CD14-positive monocyte (primary cell): Measurements from ENCODE around the gene SIX1. TPM values are rescaled to one million over a fixed set of nuclear protein-coding genes. Genes with fewer than 3 reads are reported as not detected.

Experiments used
- DNase-seq, 3 donors: peaks; one replicate each; pipeline ENCODE4 v3.0.0-alpha.2; 2011 to 2022
- H2AFZ ChIP-seq: 2 replicates; pipeline ENCODE4 v1.6.0; 2012; ENCODE audit warnings: mild to moderate bottlenecking, low read depth, low read length, inconsistent platforms; ENCODE audit not compliant: insufficient read depth, poor library complexity, severe bottlenecking
- H3K27ac ChIP-seq, 2 donors: 1 replicate in 1 of 2; 2 replicates in 1 of 2; pipeline ENCODE4 v1.5.1; 2012 to 2013; ENCODE audit warnings: low read length in 2 of 2, control low read depth in 1 of 2, inconsistent platforms in 1 of 2, low read depth in 1 of 2, mild to moderate bottlenecking in 1 of 2
- H3K27me3 ChIP-seq, 2 donors: one replicate each; pipeline versions ENCODE4 v1.6.0 to v1.6.1; 2011 to 2013; ENCODE audit warnings: low read length in 2 of 2; ENCODE audit not compliant: control insufficient read depth in 2 of 2, insufficient read depth in 2 of 2
- H3K36me3 ChIP-seq, 2 donors: replicated peaks in 1 of 2; 1 replicate in 1 of 2; 2 replicates in 1 of 2; pipeline versions ENCODE4 v1.5.1 to v1.6.1; 2012 to 2013; ENCODE audit warnings: low read length in 2 of 2, control low read depth in 1 of 2, inconsistent platforms in 1 of 2, mild to moderate bottlenecking in 1 of 2; ENCODE audit not compliant: insufficient read depth in 2 of 2, control insufficient read depth in 1 of 2
- H3K4me1 ChIP-seq, 2 donors: 1 replicate in 1 of 2; 2 replicates in 1 of 2; pipeline versions ENCODE4 v1.5.1 to v1.6.1; 2012 to 2013; ENCODE audit warnings: low read length in 2 of 2, control low read depth in 1 of 2, inconsistent platforms in 1 of 2, mild to moderate bottlenecking in 1 of 2, moderate library complexity in 1 of 2; ENCODE audit not compliant: insufficient read depth in 2 of 2, control insufficient read depth in 1 of 2
- H3K4me2 ChIP-seq: replicated peaks from 2 replicates; pipeline ENCODE3; 2012; ENCODE audit warnings: low read length, moderate library complexity, mild to moderate bottlenecking; ENCODE audit not compliant: poor library complexity, severe bottlenecking; ENCODE audit errors: extremely low read depth
- H3K4me3 ChIP-seq, 3 experiments: fragments of 200-600 bp in 1 of 3; sonication (generic) in 1 of 3; replicated peaks in 1 of 3; 1 replicate in 2 of 3; 2 replicates in 1 of 3; pipeline ENCODE4 v1.5.1; 2011 to 2013; ENCODE audit warnings: low read length in 3 of 3, mild to moderate bottlenecking in 3 of 3, control low read depth in 2 of 3, low read depth in 2 of 3, inconsistent platforms in 1 of 3, moderate library complexity in 1 of 3
- H3K79me2 ChIP-seq: 2 replicates; pipeline ENCODE4 v1.6.0; 2012; ENCODE audit warnings: mild to moderate bottlenecking, control low read depth, inconsistent platforms, low read length, moderate library complexity; ENCODE audit not compliant: insufficient read depth
- H3K9ac ChIP-seq: 2 replicates; pipeline ENCODE4 v1.6.0; 2017; ENCODE audit warnings: low read length, mild to moderate bottlenecking; ENCODE audit not compliant: insufficient read depth, poor library complexity, severe bottlenecking
- H3K9me3 ChIP-seq, 2 donors: replicated peaks in 1 of 2; 1 replicate in 1 of 2; 2 replicates in 1 of 2; pipeline versions ENCODE4 v1.5.1 to v1.6.1; 2012 to 2013; ENCODE audit warnings: low read length in 2 of 2, control low read depth in 1 of 2; ENCODE audit not compliant: control insufficient read depth in 1 of 2, insufficient read depth in 1 of 2
- H4K20me1 ChIP-seq: 2 replicates; pipeline ENCODE4 v1.6.0; 2012; ENCODE audit warnings: mild to moderate bottlenecking, low read length, control low read depth, moderate library complexity; ENCODE audit not compliant: insufficient read depth
- H3K27ac Mint-ChIP-seq, 7 donors: one replicate each; pipeline ENCODE4 v1.8.0; 2020; ENCODE audit warnings: mild to moderate bottlenecking in 7 of 7, mixed read lengths in 7 of 7, moderate library complexity in 6 of 7, inconsistent platforms in 2 of 7
- H3K27me3 Mint-ChIP-seq, 3 donors: one replicate each; pipeline ENCODE4 v1.8.0; 2021 to 2022; ENCODE audit warnings: low read depth in 3 of 3, mild to moderate bottlenecking in 3 of 3, mixed read lengths in 3 of 3, moderate library complexity in 3 of 3, inconsistent platforms in 1 of 3
- H3K36me3 Mint-ChIP-seq, 2 donors: one replicate each; pipeline ENCODE4 v1.8.0; 2020; ENCODE audit warnings: mixed read lengths in 2 of 2, inconsistent platforms in 1 of 2, mild to moderate bottlenecking in 1 of 2
- H3K4me1 Mint-ChIP-seq: one replicate; pipeline ENCODE4 v1.8.0; 2020; ENCODE audit warnings: mild to moderate bottlenecking, mixed read lengths
- H3K4me3 Mint-ChIP-seq, 2 donors: one replicate each; pipeline ENCODE4 v1.8.0; 2020; ENCODE audit warnings: mild to moderate bottlenecking in 2 of 2, mixed read lengths in 2 of 2, moderate library complexity in 1 of 2
- H3K9me3 Mint-ChIP-seq, 7 donors: one replicate each; pipeline ENCODE4 v1.8.0; 2020 to 2022; ENCODE audit warnings: mixed read lengths in 7 of 7, mild to moderate bottlenecking in 6 of 7, moderate library complexity in 6 of 7, inconsistent platforms in 2 of 7
- WGBS: methylation state at CpG from one replicate; pipeline ENCODE4 v1.1.5; 2013; ENCODE audit warnings: missing lambda C conversion rate; ENCODE audit not compliant: insufficient coverage; 5-methylcytosine and 5-hydroxymethylcytosine counted together
- intact Hi-C, 2 donors: fragments of 100-400 bp; cut with micrococcal nuclease; formaldehyde crosslinking; loops; one replicate each; pipeline versions ENCODE4 v1.15.0 to v1.15.1; 2023
- polyA plus RNA-seq, 3 donors: library from polyadenylated mRNA; depleted of rRNA in 1 of 3; unstranded in 2 of 3; stranded (reverse) in 1 of 3; fragments of 300-500 nt in 2 of 3; fragments of >200 nt in 1 of 3; fragmentation: Illumina TruSeq in 2 of 3; gene quantifications; 1 replicate in 2 of 3; 2 replicates in 1 of 3; pipeline ENCODE4 v1.2.3, GENCODE V29; 2012 to 2021
- TF ChIP-seq, protein P1 (sequence below): fragments of 200-600 bp; IDR thresholded peaks from one replicate; pipeline ENCODE4 v1.8.0; 2022; ENCODE audit warnings: antibody characterized with exemption, mild to moderate bottlenecking

Gene SIX1
- polyA plus RNA-seq, 3 donors = not detected

DNA sequence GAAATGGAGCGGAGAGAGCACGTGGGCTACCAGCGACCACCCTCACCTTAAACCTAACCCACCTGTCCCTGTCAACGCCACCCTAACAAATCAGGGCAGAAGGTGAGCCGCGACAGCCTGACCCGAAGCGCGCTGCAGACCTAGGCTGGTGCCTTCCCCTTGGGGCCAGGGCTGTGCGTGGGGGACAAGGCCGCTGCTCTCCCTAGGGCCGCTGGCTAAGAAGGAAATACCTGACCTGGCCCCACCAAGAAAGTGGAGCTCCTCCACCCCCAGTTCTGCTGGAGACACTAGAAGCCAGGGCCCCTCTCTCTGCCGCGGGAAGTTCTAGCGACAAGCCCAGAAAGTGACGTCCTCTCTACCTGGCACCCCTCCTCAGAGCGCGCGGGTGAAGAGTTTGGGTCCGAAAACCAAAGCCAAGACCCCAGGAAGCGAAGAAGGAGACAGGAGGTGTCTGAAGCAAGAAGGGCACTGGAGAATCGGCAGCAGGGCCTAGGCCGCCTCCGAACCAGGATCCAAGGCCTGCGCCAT is 7.5 kb downstream of the SIX1 start:
- Histone ChIP-seq H3K9ac (no peak overlapping the region), H3K9me3 (peaks cover 3 to 44% of the 10 kb centered on the region in 2 donors), H3K4me3 (no peak overlapping the region), H4K20me1 (no peaks in the 10 kb centered on the region), H2AFZ (no peak overlapping the region), H3K4me1 (peaks cover 10 to 24% of the 10 kb centered on the region in 2 donors), H3K27ac (no peak overlapping the region), H3K27me3 (peaks cover 90 to 100% of the 10 kb centered on the region in 2 donors), H3K36me3 (no peaks in the 10 kb centered on the region), H3K79me2 (no peaks in the 10 kb centered on the region), H3K4me2 (no peak overlapping the region)
- Mint-ChIP-seq H3K27ac (peak overlapping the region in 1 of 7 donors; percentile 40), H3K9me3 (peaks cover 0 to 34% (median 11%) of the 10 kb centered on the region in 7 donors), H3K36me3 (peaks cover 2 to 14% of the 10 kb centered on the region in 2 donors), H3K4me1 (peaks cover 21% of the 10 kb centered on the region), H3K4me3 (peak overlapping the region in 1 of 2 donors; percentile 76), H3K27me3 (peaks cover 95 to 98% (median 96%) of the 10 kb centered on the region in 3 donors)
- WGBS = 10% methylated on average over 23 of the region's 25 CpGs
- no peak for DNase-seq
- intact Hi-C loops = no loop called here
- TF ChIP-seq, protein P1, sequence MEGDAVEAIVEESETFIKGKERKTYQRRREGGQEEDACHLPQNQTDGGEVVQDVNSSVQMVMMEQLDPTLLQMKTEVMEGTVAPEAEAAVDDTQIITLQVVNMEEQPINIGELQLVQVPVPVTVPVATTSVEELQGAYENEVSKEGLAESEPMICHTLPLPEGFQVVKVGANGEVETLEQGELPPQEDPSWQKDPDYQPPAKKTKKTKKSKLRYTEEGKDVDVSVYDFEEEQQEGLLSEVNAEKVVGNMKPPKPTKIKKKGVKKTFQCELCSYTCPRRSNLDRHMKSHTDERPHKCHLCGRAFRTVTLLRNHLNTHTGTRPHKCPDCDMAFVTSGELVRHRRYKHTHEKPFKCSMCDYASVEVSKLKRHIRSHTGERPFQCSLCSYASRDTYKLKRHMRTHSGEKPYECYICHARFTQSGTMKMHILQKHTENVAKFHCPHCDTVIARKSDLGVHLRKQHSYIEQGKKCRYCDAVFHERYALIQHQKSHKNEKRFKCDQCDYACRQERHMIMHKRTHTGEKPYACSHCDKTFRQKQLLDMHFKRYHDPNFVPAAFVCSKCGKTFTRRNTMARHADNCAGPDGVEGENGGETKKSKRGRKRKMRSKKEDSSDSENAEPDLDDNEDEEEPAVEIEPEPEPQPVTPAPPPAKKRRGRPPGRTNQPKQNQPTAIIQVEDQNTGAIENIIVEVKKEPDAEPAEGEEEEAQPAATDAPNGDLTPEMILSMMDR = no peak

DNA sequence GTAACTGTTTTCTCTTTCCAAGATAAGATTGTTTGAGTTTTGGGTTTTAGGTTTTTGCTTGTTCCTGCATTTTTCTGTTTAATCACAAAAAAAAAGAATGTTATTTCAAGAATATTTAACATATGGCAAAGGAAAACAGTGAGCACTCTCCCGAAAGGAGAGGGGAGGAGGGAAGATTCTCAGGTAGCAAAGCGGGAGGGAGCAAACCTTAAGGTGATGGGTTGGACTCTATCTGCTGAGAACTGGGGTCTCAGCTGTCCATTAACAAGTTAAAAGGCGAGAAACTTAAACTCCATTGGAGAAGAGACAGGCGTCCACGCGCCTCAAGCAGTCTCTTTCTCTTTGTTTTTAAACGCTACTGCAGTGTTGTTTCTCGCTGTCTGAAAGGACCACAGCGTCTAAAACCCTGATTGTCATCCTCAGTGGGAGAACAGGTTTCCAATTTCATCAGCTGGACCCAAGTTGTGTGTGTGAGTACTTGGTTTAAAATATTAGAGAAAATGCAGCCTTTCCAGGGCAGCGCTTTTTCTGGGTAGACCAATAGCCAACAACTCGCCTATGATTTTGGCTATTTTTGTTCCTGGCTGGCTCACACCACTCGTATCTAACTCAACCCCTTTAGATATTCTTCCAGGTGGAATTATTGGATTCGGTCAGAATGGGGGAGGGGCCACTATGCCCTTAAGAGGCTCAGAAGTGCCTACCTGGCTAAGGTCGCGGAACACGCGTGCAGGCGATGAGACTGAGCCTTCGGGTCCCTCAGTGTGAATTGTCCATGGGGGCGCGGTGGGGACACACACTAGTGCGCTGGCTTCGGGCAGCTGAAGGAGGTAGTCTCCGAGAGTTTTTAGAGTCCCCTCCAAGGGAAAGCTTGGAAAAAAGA is 8.2 kb downstream of the SIX1 start:
- H3K27me3 ChIP-seq = peaks cover 91 to 100% of the 10 kb centered on the region in 2 donors
- H3K9me3 Mint-ChIP-seq = peaks cover 0 to 29% (median 9%) of the 10 kb centered on the region in 7 donors
- intact Hi-C loops = no loop called here

More for the DNA sequence above, 8.2 kb downstream of the SIX1 start:
- no peak for DNase-seq
- Histone ChIP-seq H3K4me2 (no peak overlapping the region), H3K36me3 (no peaks in the 10 kb centered on the region), H3K4me3 (no peak overlapping the region), H3K79me2 (no peaks in the 10 kb centered on the region), H2AFZ (no peak overlapping the region), H3K27ac (no peak overlapping the region), H3K4me1 (peaks cover 9 to 22% of the 10 kb centered on the region in 2 donors), H3K9ac (no peak overlapping the region), H3K9me3 (peaks cover 3 to 46% of the 10 kb centered on the region in 2 donors), H4K20me1 (no peaks in the 10 kb centered on the region)
- Mint-ChIP-seq H3K4me3 (peak overlapping the region in 1 of 2 donors; percentile 76), H3K27me3 (peaks cover 95 to 99% (median 96%) of the 10 kb centered on the region in 3 donors), H3K36me3 (peaks cover 2 to 15% of the 10 kb centered on the region in 2 donors), H3K27ac (peak overlapping the region in 1 of 7 donors; percentile 40), H3K4me1 (peaks cover 22% of the 10 kb centered on the region)
- TF ChIP-seq, protein P1 = no peak
- WGBS = 12% methylated on average over 12 of the region's 24 CpGs
